Activated CD8-positive, alpha-beta memory T cell treated with anti-CD3 and anti-CD28 coated beads, Interleukin-2, amount 10 ng/mL, durations not matched to agents 7 days and 5 days (primary cell): ENCODE data around the gene PLCB4. TPM values are rescaled to one million over a fixed set of nuclear protein-coding genes. Genes with fewer than 3 reads are reported as not detected.

Experiments
- ATAC-seq: fragments of 150-1000 bp; cut with Tn5 transposase; one replicate; pipeline ENCODE4 v1.10.0; 2021; ENCODE audit warnings: moderate library complexity
- CTCF ChIA-PET: fragments of 350-600 bp; sonication (Branson Sonifier 250); formaldehyde crosslinking; loops from one replicate; lab custom pipeline; 2021; ENCODE audit warnings: antibody characterized with exemption; lab: Charles Lee
- DNase-seq: peaks from one replicate; pipeline ENCODE4 v3.0.0-alpha.2; 2020
- H3K27ac Mint-ChIP-seq: one replicate; pipeline ENCODE4 v1.8.0; 2021; ENCODE audit warnings: mild to moderate bottlenecking, mixed read lengths
- H3K27me3 Mint-ChIP-seq: one replicate; pipeline ENCODE4 v1.8.0; 2021; ENCODE audit warnings: mixed read lengths
- H3K36me3 Mint-ChIP-seq: one replicate; pipeline ENCODE4 v1.8.0; 2021; ENCODE audit warnings: mild to moderate bottlenecking, mixed read lengths
- H3K4me1 Mint-ChIP-seq: one replicate; pipeline ENCODE4 v1.8.0; 2021; ENCODE audit warnings: mixed read lengths
- H3K4me3 Mint-ChIP-seq: one replicate; pipeline ENCODE4 v1.8.0; 2021; ENCODE audit warnings: mild to moderate bottlenecking, moderate library complexity, mixed read lengths
- H3K9me3 Mint-ChIP-seq: one replicate; pipeline ENCODE4 v1.8.0; 2022; ENCODE audit warnings: low read depth, mixed read lengths
- total RNA-seq, 2 experiments: library from RNA; stranded (reverse); gene quantifications; one replicate each; pipeline ENCODE4 v1.2.3, GENCODE V29; 2021

PLCB4 gene
- total RNA-seq, 2 experiments from 2014 or later = not detected

GRCh38 chr20:9099372-9099771 lies 30.5 kb downstream of the PLCB4 start:
- no peaks in the 10 kb centered on the region for H3K4me1 Mint-ChIP-seq
- ATAC-seq (no peak), DNase-seq (no peak)
- no peaks in the 10 kb centered on the region for H3K27me3 Mint-ChIP-seq
- CTCF ChIA-PET = no interaction called here
- H3K9me3 Mint-ChIP-seq = no peaks in the 10 kb centered on the region
- H3K36me3 Mint-ChIP-seq = no peaks in the 10 kb centered on the region
- no peak overlapping the region for H3K27ac Mint-ChIP-seq
- H3K4me3 Mint-ChIP-seq = no peak overlapping the region

GRCh38 chr20:9100691-9101090 lies 31.8 kb downstream of the PLCB4 start:
- Mint-ChIP-seq H3K27me3 (no peaks in the 10 kb centered on the region), H3K9me3 (no peaks in the 10 kb centered on the region), H3K27ac (no peak overlapping the region), H3K4me3 (no peak overlapping the region), H3K36me3 (no peaks in the 10 kb centered on the region), H3K4me1 (no peaks in the 10 kb centered on the region)
- CTCF ChIA-PET = no interaction called here
- DNase-seq (no peak), ATAC-seq (no peak)

- CTCF ChIA-PET = no interaction called here
- no peak for DNase-seq
- H3K36me3 Mint-ChIP-seq = no peaks in the 10 kb centered on the region
- no peak for ATAC-seq
- H3K4me1 Mint-ChIP-seq = no peaks in the 10 kb centered on the region
- H3K9me3 Mint-ChIP-seq = no peaks in the 10 kb centered on the region
- no peaks in the 10 kb centered on the region for H3K27me3 Mint-ChIP-seq
- no peak overlapping the region for H3K4me3 Mint-ChIP-seq
- no peak overlapping the region for H3K27ac Mint-ChIP-seq
Observed at GRCh38 chr20:9102456-9102855, 33.6 kb downstream of the PLCB4 start.

- ATAC-seq (no peak), DNase-seq (no peak)
- Mint-ChIP-seq H3K27me3 (no peaks in the 10 kb centered on the region), H3K9me3 (no peaks in the 10 kb centered on the region), H3K4me3 (no peak overlapping the region), H3K36me3 (no peaks in the 10 kb centered on the region), H3K27ac (no peak overlapping the region), H3K4me1 (no peaks in the 10 kb centered on the region)
- CTCF ChIA-PET = no interaction called here
Observed at GRCh38 chr20:9103955-9104354, 35.1 kb downstream of the PLCB4 start.

GRCh38 chr20:9108260-9108659 lies 39.4 kb downstream of the PLCB4 start:
- CTCF ChIA-PET = no interaction called here
- no peaks in the 10 kb centered on the region for H3K4me1 Mint-ChIP-seq
- H3K4me3 Mint-ChIP-seq = no peak overlapping the region
- DNase-seq (no peak), ATAC-seq (no peak)
- H3K9me3 Mint-ChIP-seq = no peaks in the 10 kb centered on the region
- H3K36me3 Mint-ChIP-seq = no peaks in the 10 kb centered on the region
- no peak overlapping the region for H3K27ac Mint-ChIP-seq
- no peaks in the 10 kb centered on the region for H3K27me3 Mint-ChIP-seq

- Mint-ChIP-seq H3K27me3 (no peaks in the 10 kb centered on the region), H3K27ac (no peak overlapping the region), H3K4me3 (no peak overlapping the region), H3K36me3 (no peaks in the 10 kb centered on the region), H3K9me3 (no peaks in the 10 kb centered on the region), H3K4me1 (no peaks in the 10 kb centered on the region)
- DNase-seq (no peak), ATAC-seq (no peak)
- CTCF ChIA-PET = no interaction called here
Observed at GRCh38 chr20:9109566-9109965, 40.7 kb downstream of the PLCB4 start.

GRCh38 chr20:9110365-9110764 lies 41.5 kb downstream of the PLCB4 start:
- Mint-ChIP-seq H3K9me3 (no peaks in the 10 kb centered on the region), H3K27ac (no peak overlapping the region), H3K36me3 (no peaks in the 10 kb centered on the region), H3K4me1 (no peaks in the 10 kb centered on the region), H3K27me3 (no peaks in the 10 kb centered on the region), H3K4me3 (no peak overlapping the region)
- DNase-seq = no peak
- CTCF ChIA-PET = no interaction called here
- ATAC-seq = no peak

- Mint-ChIP-seq H3K4me3 (no peak overlapping the region), H3K4me1 (no peaks in the 10 kb centered on the region), H3K9me3 (no peaks in the 10 kb centered on the region), H3K27me3 (no peaks in the 10 kb centered on the region), H3K27ac (no peak overlapping the region), H3K36me3 (no peaks in the 10 kb centered on the region)
- DNase-seq = no peak
- CTCF ChIA-PET = no interaction called here
- ATAC-seq = no peak
Observed at GRCh38 chr20:9110916-9111432, 42.1 kb downstream of the PLCB4 start.

- no peak overlapping the region for H3K4me3 Mint-ChIP-seq
- H3K4me1 Mint-ChIP-seq = no peaks in the 10 kb centered on the region
- no peaks in the 10 kb centered on the region for H3K9me3 Mint-ChIP-seq
- H3K27ac Mint-ChIP-seq = no peak overlapping the region
- no peaks in the 10 kb centered on the region for H3K27me3 Mint-ChIP-seq
- DNase-seq = no peak
- CTCF ChIA-PET = no interaction called here
- no peaks in the 10 kb centered on the region for H3K36me3 Mint-ChIP-seq
- no peak for ATAC-seq
Observed at GRCh38 chr20:9112541-9113515, 43.9 kb downstream of the PLCB4 start.

- CTCF ChIA-PET = no interaction called here
- H3K4me1 Mint-ChIP-seq = no peaks in the 10 kb centered on the region
Observed at GRCh38 chr20:9114709-9115108, 45.8 kb downstream of the PLCB4 start.

GRCh38 chr20:9117548-9117947 lies 48.7 kb downstream of the PLCB4 start:
- DNase-seq = no peak
- H3K4me3 Mint-ChIP-seq = no peak overlapping the region
- no peaks in the 10 kb centered on the region for H3K36me3 Mint-ChIP-seq
- H3K9me3 Mint-ChIP-seq = peaks cover 2% of the 10 kb centered on the region
- no peaks in the 10 kb centered on the region for H3K27me3 Mint-ChIP-seq
- CTCF ChIA-PET = no interaction called here
- no peak overlapping the region for H3K27ac Mint-ChIP-seq
- ATAC-seq = no peak
- H3K4me1 Mint-ChIP-seq = no peaks in the 10 kb centered on the region

More at GRCh38 chr20:9114709-9115108, 45.8 kb downstream of the PLCB4 start:
- H3K27ac Mint-ChIP-seq = no peak overlapping the region
- no peak for DNase-seq
- ATAC-seq = no peak
- no peak overlapping the region for H3K4me3 Mint-ChIP-seq
- H3K9me3 Mint-ChIP-seq = no peaks in the 10 kb centered on the region
- H3K36me3 Mint-ChIP-seq = no peaks in the 10 kb centered on the region
- H3K27me3 Mint-ChIP-seq = no peaks in the 10 kb centered on the region

GRCh38 chr20:9119776-9120175 lies 50.9 kb downstream of the PLCB4 start:
- Mint-ChIP-seq H3K27ac (no peak overlapping the region), H3K27me3 (no peaks in the 10 kb centered on the region), H3K9me3 (peaks cover 2% of the 10 kb centered on the region), H3K36me3 (no peaks in the 10 kb centered on the region), H3K4me3 (no peak overlapping the region), H3K4me1 (no peaks in the 10 kb centered on the region)
- no peak for ATAC-seq
- DNase-seq = no peak
- CTCF ChIA-PET = no interaction called here

GRCh38 chr20:9121211-9121610 lies 52.3 kb downstream of the PLCB4 start:
- no peak for ATAC-seq
- H3K9me3 Mint-ChIP-seq = peaks cover 2% of the 10 kb centered on the region
- no peak for DNase-seq
- CTCF ChIA-PET = no interaction called here
- no peaks in the 10 kb centered on the region for H3K4me1 Mint-ChIP-seq
- no peak overlapping the region for H3K27ac Mint-ChIP-seq
- no peaks in the 10 kb centered on the region for H3K27me3 Mint-ChIP-seq
- H3K4me3 Mint-ChIP-seq = no peak overlapping the region
- no peaks in the 10 kb centered on the region for H3K36me3 Mint-ChIP-seq

GRCh38 chr20:9122571-9122970 lies 53.7 kb downstream of the PLCB4 start:
- H3K4me1 Mint-ChIP-seq = no peaks in the 10 kb centered on the region
- H3K9me3 Mint-ChIP-seq = peaks cover 2% of the 10 kb centered on the region
- ATAC-seq (no peak), DNase-seq (no peak)
- no peaks in the 10 kb centered on the region for H3K36me3 Mint-ChIP-seq
- H3K4me3 Mint-ChIP-seq = no peak overlapping the region
- no peak overlapping the region for H3K27ac Mint-ChIP-seq
- CTCF ChIA-PET = no interaction called here
- no peaks in the 10 kb centered on the region for H3K27me3 Mint-ChIP-seq
